Choroid plexus epithelial cell (primary cell): ENCODE results near the gene WNK2.

Source experiments
- DNase-seq: peaks from one replicate; pipeline ENCODE4 v3.0.0-alpha.2; 2010; ENCODE audit warnings: low read depth
- H3K4me3 ChIP-seq: 2 replicates; pipeline ENCODE4 v1.5.1; 2011; ENCODE audit warnings: low read depth, mild to moderate bottlenecking, control low read depth, low read length, moderate library complexity
- CTCF ChIP-seq: conservative IDR thresholded peaks from 2 replicates; pipeline ENCODE4 v1.5.1; 2011; ENCODE audit warnings: low read depth, mild to moderate bottlenecking, control low read depth, inconsistent platforms, low read length, moderate library complexity

Gene WNK2

GRCh38 chr9:93286252-93287188 lies 102.6 kb downstream of the WNK2 start:
- DNase-seq, result no peak
- H3K4me3 ChIP-seq, result no peak overlapping the region
- no peak for TF ChIP-seq CTCF

GRCh38 chr9:93287189-93287552 lies 103.2 kb downstream of the WNK2 start:
- H3K4me3 ChIP-seq, result no peak overlapping the region
- no peak for TF ChIP-seq CTCF
- no peak for DNase-seq

- H3K4me3 ChIP-seq, result no peak overlapping the region
- no peak for TF ChIP-seq CTCF
- no peak for DNase-seq
These were observed 103.7 kb downstream of the WNK2 start for GRCh38 chr9:93287593-93287992.

GRCh38 chr9:93288341-93288740 lies 104.4 kb downstream of the WNK2 start:
- H3K4me3 ChIP-seq, result no peak overlapping the region
- no peak for TF ChIP-seq CTCF
- no peak for DNase-seq

GRCh38 chr9:93288891-93289883 lies 105.2 kb downstream of the WNK2 start:
- peak; percentile 66 for DNase-seq
- no peak for TF ChIP-seq CTCF
- H3K4me3 ChIP-seq, result no peak overlapping the region

- no peak for DNase-seq
- TF ChIP-seq CTCF, result no peak
- H3K4me3 ChIP-seq, result no peak overlapping the region
These were observed 106.8 kb downstream of the WNK2 start for GRCh38 chr9:93290495-93291434.
